ENCODE results near the gene OR10X1.

GRCh38 chr1:158579733-158580132 is at the start of gene OR10X1:
- TF ChIP-seq POLR2A (IDR thresholded peaks at IDR 0.05) (no peak), CTCF (IDR thresholded peaks at IDR 0.05) (no peak), POLR2AphosphoS5 (IDR thresholded peaks at IDR 0.05) (no peak)

Measured in gastroesophageal sphincter (tissue), 3 donors.